IMR-90 (cell line): Measurements from ENCODE around the gene CWH43. TPM values are rescaled to one million over a fixed set of nuclear protein-coding genes. Genes with fewer than 3 reads are reported as not detected.
"Not testable (repeated sequence)": the region's sequence is repeated elsewhere in the genome, so short reads cannot be mapped to it uniquely, and the experiment has no call there.

Experiments
- ATAC-seq: fragments of 200-7000 bp; cut with Tn5 transposase; 2 replicates; pipeline ENCODE4 v1.9.1; 2020; ENCODE audit warnings: low read depth, mild to moderate bottlenecking, moderate library complexity
- BruUV-seq: library from RNA; stranded (reverse); fragments of 400-500 nt; replicated peaks from 2 replicates; lab custom pipeline; 2021; lab: Mats Ljungman, UMichigan
- CTCF ChIA-PET: fragments of 300-600 bp; formaldehyde crosslinking; extraction: SDS; loops from one replicate; lab custom pipeline; 2021; ENCODE audit warnings: antibody characterized with exemption; lab: Yijun Ruan, JAX
- POLR2A ChIA-PET: fragments of 300-600 bp; sonication (Branson Sonifier 250); formaldehyde crosslinking; loops from one replicate; lab custom pipeline; 2022; ENCODE audit warnings: antibody characterized with exemption; ENCODE audit not compliant: unreplicated experiment; lab: Charles Lee
- DNase-seq: peaks from one replicate; pipeline ENCODE4 v3.0.0; 2013
- H2AFZ ChIP-seq: replicated peaks from 2 replicates; pipeline ENCODE3; 2013; ENCODE audit warnings: low read length, mild to moderate bottlenecking; ENCODE audit not compliant: poor library complexity
- H2AK5ac ChIP-seq: 2 replicates; pipeline ENCODE4 v1.6.1; 2013; ENCODE audit warnings: low read depth, low read length, inconsistent platforms
- H2AK9ac ChIP-seq: replicated peaks from 2 replicates; pipeline ENCODE3; 2013; ENCODE audit warnings: mild to moderate bottlenecking, low read depth, low read length, moderate library complexity; ENCODE audit not compliant: poor library complexity
- H2BK120ac ChIP-seq: 2 replicates; pipeline ENCODE4 v1.6.1; 2013; ENCODE audit warnings: low read depth, low read length, inconsistent platforms
- H2BK15ac ChIP-seq: 3 replicates; pipeline ENCODE4 v1.6.1; 2013; ENCODE audit warnings: low read depth, low read length, inconsistent platforms
- H2BK20ac ChIP-seq: 2 replicates; pipeline ENCODE4 v1.6.1; 2013; ENCODE audit warnings: low read depth, mild to moderate bottlenecking, inconsistent platforms, low read length, moderate library complexity
- H2BK5ac ChIP-seq: 2 replicates; pipeline ENCODE4 v1.6.1; 2013; ENCODE audit warnings: mild to moderate bottlenecking, low read depth, low read length, inconsistent platforms; ENCODE audit not compliant: poor library complexity, severe bottlenecking
- H3K14ac ChIP-seq: replicated peaks from 2 replicates; pipeline ENCODE4 v1.6.1; 2013; ENCODE audit warnings: low read depth, low read length, inconsistent platforms
- H3K18ac ChIP-seq: 2 replicates; pipeline ENCODE4 v1.6.1; 2013; ENCODE audit warnings: low read depth, low read length, control low read depth
- H3K23ac ChIP-seq: 2 replicates; pipeline ENCODE4 v1.6.1; 2013; ENCODE audit warnings: low read depth, low read length, inconsistent platforms
- H3K27ac ChIP-seq: 2 replicates; pipeline ENCODE4 v1.5.1; 2013; ENCODE audit warnings: mild to moderate bottlenecking, control low read depth, low read length; ENCODE audit not compliant: insufficient read depth
- H3K27me3 ChIP-seq: 2 replicates; pipeline ENCODE4 v1.6.1; 2013; ENCODE audit warnings: low read length; ENCODE audit not compliant: control insufficient read depth, insufficient read depth
- H3K36me3 ChIP-seq: 2 replicates; pipeline ENCODE4 v1.6.1; 2013; ENCODE audit warnings: low read length, mixed read lengths; ENCODE audit not compliant: control insufficient read depth, insufficient read depth
- H3K4ac ChIP-seq: 2 replicates; pipeline ENCODE4 v1.6.1; 2013; ENCODE audit warnings: low read depth, low read length, inconsistent platforms
- H3K4me1 ChIP-seq: 2 replicates; pipeline ENCODE4 v1.6.1; 2013; ENCODE audit warnings: low read length, mixed read lengths; ENCODE audit not compliant: control insufficient read depth, insufficient read depth
- H3K4me2 ChIP-seq: 2 replicates; pipeline ENCODE4 v1.6.1; 2013; ENCODE audit warnings: low read depth, mild to moderate bottlenecking, control low read depth, low read length, moderate library complexity
- H3K4me3 ChIP-seq: 2 replicates; pipeline ENCODE4 v1.5.1; 2013; ENCODE audit warnings: low read depth, mild to moderate bottlenecking, control low read depth, low read length, moderate library complexity; ENCODE audit not compliant: insufficient read depth
- H3K56ac ChIP-seq: 2 replicates; pipeline ENCODE4 v1.6.1; 2013; ENCODE audit warnings: low read length, inconsistent platforms; ENCODE audit not compliant: insufficient read depth; ENCODE audit errors: extremely low read depth
- H3K79me1 ChIP-seq, 2 experiments: 2 replicates each; pipeline ENCODE4 v1.6.1; 2013; ENCODE audit warnings: low read length in 2 of 2, inconsistent platforms in 1 of 2, low read depth in 1 of 2
- H3K9ac ChIP-seq: 2 replicates; pipeline ENCODE4 v1.6.1; 2013; ENCODE audit warnings: low read depth, low read length, control low read depth
- H3K9me1 ChIP-seq: 2 replicates; pipeline ENCODE4 v1.6.1; 2013; ENCODE audit warnings: low read length, inconsistent platforms; ENCODE audit not compliant: insufficient read depth
- H3K9me3 ChIP-seq: 2 replicates; pipeline ENCODE4 v1.6.1; 2013; ENCODE audit warnings: low read length; ENCODE audit not compliant: control insufficient read depth, insufficient read depth
- H4K20me1 ChIP-seq: 2 replicates; pipeline ENCODE4 v1.6.1; 2013; ENCODE audit warnings: low read length, inconsistent platforms; ENCODE audit not compliant: insufficient read depth
- H4K5ac ChIP-seq: 2 replicates; pipeline ENCODE4 v1.6.1; 2013; ENCODE audit warnings: mild to moderate bottlenecking, low read depth, low read length, control low read depth
- H4K8ac ChIP-seq, 2 experiments: 2 replicates each; pipeline ENCODE4 v1.6.1; 2013; ENCODE audit warnings: low read depth in 2 of 2, low read length in 2 of 2, control low read depth in 1 of 2, inconsistent platforms in 1 of 2
- H4K91ac ChIP-seq: 2 replicates; pipeline ENCODE4 v1.6.1; 2013; ENCODE audit warnings: low read depth, low read length, inconsistent platforms; ENCODE audit not compliant: insufficient read depth
- WGBS, 2 experiments: methylation state at CpG; one replicate each; pipeline versions ENCODE4 v1.1.5 to v1.1.7; 2013; ENCODE audit warnings: missing lambda C conversion rate in 2 of 2; ENCODE audit not compliant: insufficient read length in 1 of 2; ENCODE audit errors: extremely low coverage in 2 of 2; 5-methylcytosine and 5-hydroxymethylcytosine counted together
- dilution Hi-C: fragments of 300-500 bp; cut with HindIII; formaldehyde crosslinking; loops from one replicate; pipeline ENCODE4 v1.14.3; 2018; ENCODE audit warnings: low sequenced_read_pairs; ENCODE audit not compliant: unreplicated experiment
- in situ Hi-C: fragments of 300-500 bp; cut with MboI; formaldehyde crosslinking; loops from 3 replicates; pipeline ENCODE4 v1.14.3; 2019; ENCODE audit warnings: low sequenced_read_pairs, inconsistent platforms, mixed read lengths
- intact Hi-C: fragments of 100-400 bp; cut with micrococcal nuclease; formaldehyde crosslinking; loops from 2 replicates; pipeline ENCODE4 v1.10.0; 2022
- polyA plus RNA-seq, 3 experiments: library from polyadenylated mRNA; depleted of rRNA; stranded (reverse); fragments of >200 nt; gene quantifications; 2 replicates each; pipeline ENCODE4 v1.2.3, GENCODE V29; 2012; ENCODE audit warnings: low replicate concordance in 1 of 3
- total RNA-seq: library from RNA; depleted of rRNA; stranded (reverse); fragments of >200 nt; gene quantifications from 2 replicates; pipeline ENCODE4 v1.2.3, GENCODE V29; 2012

The CWH43 gene
- total and polyA plus RNA-seq, 2 of the 4 experiments (the other 2 are of a cell fraction), result not detected

GRCh38 chr4:49104231-49104930 lies 118.3 kb downstream of the CWH43 start:
- H4K20me1 ChIP-seq, H3K9ac ChIP-seq, H3K23ac ChIP-seq, H2AK5ac ChIP-seq, H2BK120ac ChIP-seq, H4K5ac ChIP-seq, H2AK9ac ChIP-seq, H3K56ac ChIP-seq, H2AFZ ChIP-seq, H4K8ac ChIP-seq, H3K4ac ChIP-seq, dilution Hi-C loops, H3K9me1 ChIP-seq, in situ Hi-C loops, H3K18ac ChIP-seq, H2BK20ac ChIP-seq, CTCF ChIA-PET, H3K14ac ChIP-seq, H3K79me1 ChIP-seq, BruUV-seq, H2BK15ac ChIP-seq, H3K27me3 ChIP-seq, H3K27ac ChIP-seq, H3K36me3 ChIP-seq, H3K4me1 ChIP-seq, H3K4me2 ChIP-seq, H4K91ac ChIP-seq, H3K4me3 ChIP-seq, POLR2A ChIA-PET, intact Hi-C loops: not testable (repeated sequence)
- Histone ChIP-seq H2BK5ac (peak overlapping the region; percentile 68), H3K9me3 (peaks cover 29% of the 10 kb centered on the region)
- DNase-seq, result peak; percentile 47
- peak; percentile 6; the same call in 1 of the 2 replicates for ATAC-seq
- WGBS, 2 experiments, result 39 to 98% methylated on average over 3 to 16 of the region's 17 CpGs

- dilution Hi-C loops, POLR2A ChIA-PET, H3K4me1 ChIP-seq, H3K18ac ChIP-seq, H4K91ac ChIP-seq, H2BK120ac ChIP-seq, H2AFZ ChIP-seq, H3K56ac ChIP-seq, H3K4me3 ChIP-seq, H4K5ac ChIP-seq, H3K36me3 ChIP-seq, H3K14ac ChIP-seq, H3K9ac ChIP-seq, H2AK9ac ChIP-seq, ATAC-seq, H4K8ac ChIP-seq, H3K9me1 ChIP-seq, in situ Hi-C loops, H3K23ac ChIP-seq, H3K27ac ChIP-seq, H3K27me3 ChIP-seq, H2AK5ac ChIP-seq, H3K4me2 ChIP-seq, H3K4ac ChIP-seq, H3K79me1 ChIP-seq, H4K20me1 ChIP-seq, H2BK15ac ChIP-seq, intact Hi-C loops, BruUV-seq, CTCF ChIA-PET, H2BK20ac ChIP-seq: not testable (repeated sequence)
- peak; percentile 52 for DNase-seq
- Histone ChIP-seq H3K9me3 (peaks cover 28% of the 10 kb centered on the region), H2BK5ac (peak overlapping the region; percentile 68)
- 46 to 100% methylated on average over 1 to 11 of the region's 11 CpGs for WGBS, 2 experiments
Observed at GRCh38 chr4:49105248-49105904, 119.3 kb downstream of the CWH43 start.
